DMS53 treated with DMSO at 0.1 percent for 48 hours (cell line): ENCODE results near the gene BASP1.

Experiments used
- DNase-seq: peaks from one replicate; lab custom pipeline; 2025; ENCODE audit not compliant: unreplicated experiment; lab: John Stamatoyannopoulos, UW

BASP1 gene, protein sequence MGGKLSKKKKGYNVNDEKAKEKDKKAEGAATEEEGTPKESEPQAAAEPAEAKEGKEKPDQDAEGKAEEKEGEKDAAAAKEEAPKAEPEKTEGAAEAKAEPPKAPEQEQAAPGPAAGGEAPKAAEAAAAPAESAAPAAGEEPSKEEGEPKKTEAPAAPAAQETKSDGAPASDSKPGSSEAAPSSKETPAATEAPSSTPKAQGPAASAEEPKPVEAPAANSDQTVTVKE

DNA sequence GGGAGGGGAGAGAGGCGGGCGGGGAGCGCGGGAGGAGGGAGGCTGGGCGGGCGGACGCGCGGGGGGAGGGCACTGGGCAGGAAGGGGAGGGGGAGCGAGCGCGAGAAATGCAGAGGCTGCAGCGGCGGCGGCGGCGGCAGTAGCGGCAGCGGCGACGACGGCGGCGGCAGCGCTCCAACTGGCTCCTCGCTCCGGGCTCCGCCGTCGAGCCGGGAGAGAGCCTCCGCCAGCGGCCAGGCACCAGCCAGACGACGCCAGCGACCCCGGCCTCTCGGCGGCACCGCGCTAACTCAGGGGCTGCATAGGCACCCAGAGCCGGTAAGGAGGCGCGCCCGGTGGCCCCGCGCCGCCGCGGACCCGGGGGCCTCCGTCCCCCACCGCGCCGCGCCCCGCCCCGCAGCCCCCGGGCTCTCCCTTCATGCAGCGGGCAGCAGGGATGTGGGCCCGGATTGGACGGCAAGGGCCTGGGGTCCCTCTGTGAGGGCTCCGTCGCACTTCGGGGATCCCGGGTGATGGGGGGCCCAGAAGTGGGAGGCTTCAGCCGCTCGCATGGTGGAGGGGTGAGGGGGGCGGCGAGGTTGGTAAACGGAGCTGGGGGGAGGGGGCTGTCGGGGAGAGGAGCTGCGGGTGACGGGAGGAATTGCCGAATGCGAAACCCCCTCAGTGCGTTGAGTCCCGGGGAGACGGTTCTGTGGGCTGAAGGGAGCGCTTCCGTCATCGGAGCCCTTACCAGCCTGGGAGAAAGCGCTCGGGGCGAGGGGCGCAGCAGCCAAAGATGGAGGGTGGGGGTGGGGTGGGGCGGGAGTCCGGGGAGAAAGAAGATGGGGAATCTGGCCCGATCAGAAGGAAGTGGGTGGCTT, at the start of gene BASP1:
Gene BASP1, plus strand, starts transcription at position 139 of the 860 bp plus-strand sequence. CDS start 57,586 bp downstream, outside the sequence.
- no peak for DNase-seq

DNA sequence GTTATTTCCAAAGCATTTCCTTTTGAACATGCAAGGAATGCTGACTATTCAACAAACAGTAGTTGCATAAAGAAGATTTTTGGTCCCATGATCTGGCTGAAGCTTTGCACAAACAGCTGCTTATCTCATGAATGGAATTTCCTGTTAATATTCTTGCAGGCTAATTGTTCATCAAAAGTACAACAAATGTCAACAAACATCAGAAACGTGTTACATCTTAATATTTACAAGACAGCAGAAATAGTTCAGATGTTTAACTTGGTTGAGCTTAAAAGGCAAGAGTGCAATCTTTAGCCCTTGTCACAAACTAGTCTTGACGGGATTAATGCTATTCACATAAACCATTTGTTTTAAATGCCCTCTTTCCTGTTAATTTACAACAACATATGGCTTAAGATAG, 47.9 kb upstream of the BASP1 start:
- DNase-seq = no peak

DNA sequence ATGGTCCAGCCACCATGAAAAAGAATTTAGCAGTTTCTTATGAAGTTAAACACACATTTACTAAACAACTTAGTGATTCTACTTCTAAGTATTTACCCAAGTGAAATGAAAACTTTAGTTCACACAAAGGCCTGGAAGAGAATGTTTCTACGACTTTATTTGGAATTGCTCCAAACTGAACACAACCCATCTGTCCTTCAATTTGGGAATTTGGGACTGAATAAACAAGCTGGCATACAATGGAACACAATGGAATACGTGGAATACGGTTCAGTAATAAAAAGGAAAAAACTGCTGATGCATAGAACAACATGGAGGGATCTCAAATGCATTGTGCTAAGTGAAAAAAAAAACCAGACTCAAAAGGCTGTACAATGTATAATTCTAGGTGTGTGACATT, 44.6 kb upstream of the BASP1 start:
- no peak for DNase-seq

DNA sequence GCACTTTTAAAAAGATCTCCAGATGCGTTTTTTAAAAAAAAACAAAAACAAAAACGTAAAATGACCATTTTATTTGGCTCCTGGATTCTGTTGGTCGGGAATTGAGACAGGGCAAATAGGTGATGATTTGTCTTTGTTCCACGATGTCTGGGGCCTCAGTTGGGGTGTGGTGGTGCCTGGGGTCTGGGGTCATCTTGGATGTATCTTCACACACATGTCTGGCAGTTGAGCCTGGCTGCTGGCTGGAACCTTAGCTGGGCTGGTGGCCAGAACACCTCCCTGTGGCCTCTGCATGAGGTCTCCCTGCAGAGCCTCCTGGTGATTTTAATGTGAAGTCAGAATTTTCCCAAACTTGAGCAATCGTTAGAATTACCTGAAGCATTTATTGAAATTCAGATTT, 42.5 kb upstream of the BASP1 start:
- no peak for DNase-seq

DNA sequence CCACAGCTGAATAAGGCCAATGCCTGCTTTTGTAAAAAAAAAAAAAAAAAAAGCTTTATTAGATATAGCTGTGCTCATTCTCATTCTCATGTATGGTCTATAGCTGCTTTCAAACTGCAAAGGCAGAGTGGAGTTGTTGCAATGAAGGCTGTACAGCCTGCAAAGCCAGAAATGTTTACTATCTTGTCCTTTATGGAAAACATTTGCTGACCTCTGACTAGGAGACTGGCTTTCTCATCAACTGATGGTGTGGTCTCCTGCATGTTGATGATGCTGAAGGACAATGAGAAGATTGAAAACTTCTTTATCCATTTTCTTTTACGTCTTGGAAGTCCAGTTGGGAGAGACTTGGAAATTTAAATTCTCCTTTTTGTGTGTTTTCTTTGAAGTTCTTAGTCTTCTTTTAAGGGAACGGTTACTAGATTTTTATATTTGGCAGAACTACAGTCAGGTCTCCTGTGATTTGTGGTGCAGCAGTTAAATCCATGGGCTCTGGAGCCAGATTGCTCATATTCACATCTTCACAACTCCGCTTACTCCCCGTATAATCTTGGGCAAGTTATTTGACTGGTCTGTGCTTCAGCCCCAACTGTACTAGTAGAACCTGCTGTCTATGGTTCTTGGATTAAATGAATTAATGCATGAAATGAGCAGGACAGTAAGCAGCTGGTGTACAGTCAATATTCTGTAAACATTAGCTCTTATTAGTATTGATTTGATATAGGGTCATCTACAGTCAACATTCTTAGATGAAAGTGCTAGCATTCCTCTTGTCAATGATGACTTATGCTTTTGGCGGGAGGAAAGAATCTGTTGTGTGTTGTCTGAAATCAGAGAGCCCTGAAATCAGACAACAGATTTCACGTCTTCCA, 39.7 kb upstream of the BASP1 start:
- no peak for DNase-seq

DNA sequence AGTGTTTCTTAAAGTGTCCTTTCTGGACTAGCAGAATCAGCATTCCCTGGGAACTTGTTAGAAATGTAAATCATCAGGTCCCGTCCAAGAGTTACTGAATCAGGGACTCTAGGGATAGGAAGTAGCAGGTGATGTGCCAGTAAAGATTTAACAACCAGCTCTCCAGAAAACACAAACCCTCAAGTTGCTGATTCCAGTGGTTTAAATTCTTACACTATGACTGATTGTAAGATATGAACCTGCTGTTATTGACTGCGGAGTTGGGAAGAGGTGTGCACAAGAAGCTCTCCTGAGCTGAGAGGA, 39.1 kb upstream of the BASP1 start:
- DNase-seq = no peak

DNA sequence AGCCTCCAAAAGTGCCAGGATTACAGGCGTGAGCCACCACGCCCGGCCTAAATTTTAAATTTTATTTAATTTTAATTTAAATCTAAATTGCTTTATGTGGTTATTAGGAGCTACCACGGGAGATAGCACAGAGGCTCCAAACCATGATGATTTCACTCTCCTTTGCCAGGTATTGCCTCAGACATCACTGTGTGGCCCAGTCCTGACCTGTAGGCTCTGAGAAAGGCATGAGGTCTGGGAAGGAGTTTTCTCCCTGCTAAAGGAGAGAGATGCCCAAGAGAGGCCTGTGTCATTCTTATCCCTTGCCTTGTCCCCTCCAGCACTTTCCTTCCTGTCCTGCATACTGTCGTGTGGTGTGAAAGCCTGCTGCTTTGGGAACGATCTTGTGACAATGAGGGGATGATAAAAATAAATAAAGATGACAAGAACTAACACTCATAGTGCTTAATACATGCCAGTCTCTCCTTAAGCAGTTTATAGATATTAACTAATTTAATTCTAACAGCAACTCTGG, 37.0 kb upstream of the BASP1 start:
- no peak for DNase-seq

DNA sequence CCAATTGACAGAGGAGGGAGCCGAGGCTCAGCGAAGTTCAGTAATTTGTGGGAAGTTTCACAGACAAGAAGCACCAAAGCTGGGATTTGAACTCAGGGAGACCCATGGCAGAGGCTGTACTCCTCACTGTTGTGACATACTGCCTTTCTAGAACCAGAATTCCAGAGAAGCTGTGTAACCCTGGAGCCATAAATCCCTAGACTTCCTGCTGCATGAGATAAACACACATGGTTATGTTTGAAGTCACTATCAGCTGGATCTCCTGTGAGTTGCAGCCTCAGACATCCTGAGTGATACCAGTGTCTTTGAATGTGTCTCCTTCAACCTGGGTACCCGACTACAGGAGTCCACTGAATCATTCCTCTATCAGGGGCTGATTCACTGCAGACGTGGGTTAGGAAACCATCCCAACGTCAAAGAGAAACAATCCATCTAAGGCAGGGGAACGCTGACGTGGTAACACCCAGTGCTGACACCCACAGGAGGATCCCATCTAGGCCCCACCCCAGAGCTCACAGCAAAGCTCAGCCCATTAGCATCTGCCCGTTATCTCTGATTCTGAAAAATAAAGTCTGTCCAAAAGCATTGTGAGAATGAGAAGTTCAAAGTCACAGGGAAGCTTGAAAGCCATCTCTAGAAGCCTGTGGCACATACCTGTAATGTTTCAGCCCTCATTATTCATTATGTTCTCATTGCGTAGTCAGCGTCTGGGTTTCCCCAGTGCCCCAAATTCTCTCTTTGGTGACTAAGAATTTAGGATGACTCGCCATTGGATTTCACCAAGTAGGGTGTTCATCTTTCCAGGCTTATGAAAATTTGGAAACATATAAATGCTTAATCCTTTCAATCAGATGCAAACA, 36.3 kb upstream of the BASP1 start:
- DNase-seq = no peak

DNA sequence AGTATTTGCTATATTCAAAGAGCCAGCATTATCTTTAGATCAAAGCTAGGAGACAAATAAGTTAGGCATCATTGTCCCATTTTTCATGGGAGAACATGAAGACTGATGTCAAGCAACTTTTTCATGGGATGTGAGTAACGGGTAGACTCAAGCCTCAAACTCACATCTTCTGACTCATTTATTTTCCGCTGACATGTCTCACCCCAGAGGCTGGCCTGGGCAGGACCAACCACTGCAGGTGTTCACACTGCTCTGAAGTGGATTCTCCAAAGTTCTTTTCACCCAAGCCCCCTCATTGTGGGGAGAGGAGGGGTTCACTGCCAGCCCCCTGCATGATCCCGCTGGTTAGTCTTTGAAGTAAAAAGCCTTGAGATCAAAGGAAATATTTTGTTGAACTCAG, 34.9 kb upstream of the BASP1 start:
- DNase-seq = no peak

DNA sequence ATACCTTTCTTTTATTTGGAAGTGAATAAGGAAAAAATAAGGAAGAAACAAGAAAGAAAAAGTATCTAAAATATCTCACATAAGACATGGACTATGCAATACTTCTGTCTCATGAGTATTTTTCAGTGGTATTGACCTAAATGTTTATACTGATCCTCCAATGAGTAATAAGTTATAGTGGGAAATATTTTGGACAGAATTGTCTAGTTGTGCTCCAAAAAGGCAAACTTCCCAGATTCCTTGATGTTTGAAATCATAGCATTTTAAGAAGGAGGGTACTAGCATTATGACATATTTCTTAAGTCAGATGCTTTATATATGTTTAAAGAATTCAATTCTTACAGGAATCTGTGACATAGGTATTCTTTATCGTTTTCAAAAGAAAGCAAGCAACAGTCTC, 34.5 kb upstream of the BASP1 start:
- no peak for DNase-seq

DNA sequence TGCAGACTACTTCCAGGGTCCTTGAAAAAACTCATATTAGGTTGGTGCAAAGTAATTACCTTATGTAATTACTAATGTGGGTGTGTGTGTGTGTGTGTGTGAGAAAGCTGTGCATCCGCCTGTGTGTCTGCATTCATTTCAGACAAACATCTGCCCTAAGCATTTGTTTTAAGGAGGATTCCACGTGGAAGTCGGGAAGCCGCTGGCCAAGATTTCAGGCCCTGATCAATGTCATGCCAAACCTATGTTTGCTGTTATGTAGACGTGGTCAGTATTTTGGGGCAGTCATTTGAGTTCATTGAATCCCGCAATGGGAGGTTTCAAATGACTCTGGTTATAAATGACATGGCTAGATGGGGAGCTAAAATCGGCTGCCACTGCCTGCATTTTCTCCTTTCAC, 33.6 kb upstream of the BASP1 start:
- no peak for DNase-seq

DNA sequence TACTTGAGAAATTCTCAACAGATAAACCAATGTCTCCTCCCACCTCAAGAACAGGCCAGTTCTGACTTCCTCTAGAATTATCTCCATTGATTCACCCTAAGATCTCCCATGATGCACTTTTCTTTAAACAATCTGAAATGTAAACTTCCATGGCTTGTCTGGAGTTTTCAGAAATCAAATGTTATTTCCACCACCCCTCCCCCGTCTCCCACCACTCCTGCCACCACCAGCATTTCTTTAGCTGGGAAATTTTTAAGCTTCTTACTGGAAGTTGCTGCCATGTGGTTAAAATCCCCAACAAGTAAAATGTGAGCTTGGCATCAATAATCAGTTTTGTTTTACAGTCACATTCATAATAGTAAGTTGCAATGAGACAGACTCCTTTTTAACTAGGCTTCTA, 32.8 kb upstream of the BASP1 start:
- DNase-seq = no peak

DNA sequence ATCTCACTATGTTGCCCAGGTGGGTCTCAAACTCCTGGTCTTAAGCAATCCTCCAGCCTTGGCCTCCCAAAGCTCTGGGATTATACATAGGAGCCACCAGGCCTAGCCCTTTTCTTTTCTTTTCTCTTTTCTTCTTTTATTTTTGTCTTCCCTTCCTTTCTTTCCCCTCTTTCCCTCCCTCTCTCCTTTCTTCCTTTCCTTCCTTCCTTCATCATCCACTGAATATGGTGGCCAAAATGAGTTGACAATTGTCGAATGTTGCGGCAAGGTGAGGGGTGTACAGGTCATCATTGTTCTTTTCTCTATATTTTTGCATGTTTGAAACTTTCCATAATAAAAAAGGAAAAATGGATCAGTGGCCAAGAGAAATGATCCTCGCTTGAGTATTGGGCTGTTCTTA, 32.1 kb upstream of the BASP1 start:
- no peak for DNase-seq

DNA sequence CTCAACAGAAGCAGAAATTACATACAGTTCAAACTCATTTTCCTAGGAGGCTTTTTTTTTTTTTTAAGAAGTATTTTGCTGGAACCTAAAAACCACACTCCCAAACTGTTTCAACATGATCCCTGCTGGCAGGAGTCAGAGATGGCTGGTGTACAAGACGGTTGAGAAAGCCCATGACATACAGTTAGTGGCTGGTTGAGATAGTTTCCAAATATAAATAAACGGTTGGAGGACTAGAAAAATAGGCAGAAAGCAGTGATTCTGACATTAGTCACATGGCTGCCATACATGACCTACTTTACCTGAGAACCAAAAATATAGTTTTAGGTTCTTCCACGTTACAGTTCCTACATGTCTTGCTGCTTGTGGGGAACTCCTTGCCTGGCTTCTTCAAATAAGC, 31.7 kb upstream of the BASP1 start:
- no peak for DNase-seq

DNA sequence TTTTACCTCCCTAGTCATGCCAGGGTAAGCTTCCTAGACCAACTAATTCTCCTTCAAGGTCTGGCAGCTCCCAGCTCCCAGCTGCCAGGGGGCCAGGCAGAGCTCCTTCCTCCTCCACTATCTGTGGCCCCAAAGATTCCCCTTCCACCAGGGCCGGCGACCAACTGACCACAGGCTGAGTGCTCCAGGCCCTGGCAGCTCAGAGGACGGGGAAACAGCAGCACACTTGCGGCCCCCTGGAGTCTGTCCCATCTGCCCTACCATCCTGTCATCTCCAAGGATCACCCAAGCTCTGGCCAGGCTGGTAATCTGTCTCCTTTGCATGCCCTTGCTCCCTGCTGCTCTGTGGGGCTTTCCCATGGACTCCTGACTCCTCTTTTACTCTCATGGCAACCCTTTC, 31.2 kb upstream of the BASP1 start:
- no peak for DNase-seq

DNA sequence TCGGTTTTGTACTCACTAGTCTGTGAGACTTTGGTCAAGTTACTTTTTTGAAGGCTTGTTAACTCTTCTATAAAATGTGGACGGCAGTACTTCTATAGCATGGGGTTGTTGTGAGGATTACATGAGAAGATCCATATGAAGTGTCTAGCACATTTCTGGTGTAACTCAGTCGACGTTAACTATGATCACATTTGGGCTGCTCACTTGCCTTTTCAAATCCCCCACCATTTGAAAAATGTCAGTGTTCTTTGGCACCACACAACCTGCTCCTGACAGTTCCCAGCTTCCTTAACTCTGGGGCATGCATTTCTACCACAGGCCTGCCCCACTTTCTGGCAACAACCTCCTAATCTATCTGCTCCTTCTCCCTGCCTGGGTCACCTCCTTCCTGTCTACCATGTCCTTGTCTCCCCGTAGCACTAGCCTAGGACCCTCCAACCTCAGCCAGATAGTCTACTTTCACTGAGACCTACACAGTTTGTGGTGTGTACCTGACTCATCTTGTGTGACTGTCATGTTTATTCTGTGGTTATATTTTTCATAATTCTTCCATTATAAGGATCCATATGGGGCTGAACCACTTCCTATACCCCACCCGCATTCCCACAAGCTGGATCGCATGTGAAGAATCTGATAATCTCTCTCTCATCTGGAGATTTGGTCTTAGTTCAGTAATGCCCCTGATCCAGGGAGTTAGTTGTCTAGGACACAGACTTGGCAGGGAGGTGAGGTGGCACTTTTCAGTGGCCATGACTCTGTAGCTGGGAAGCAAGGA, 30.2 kb upstream of the BASP1 start:
- DNase-seq = no peak

DNA sequence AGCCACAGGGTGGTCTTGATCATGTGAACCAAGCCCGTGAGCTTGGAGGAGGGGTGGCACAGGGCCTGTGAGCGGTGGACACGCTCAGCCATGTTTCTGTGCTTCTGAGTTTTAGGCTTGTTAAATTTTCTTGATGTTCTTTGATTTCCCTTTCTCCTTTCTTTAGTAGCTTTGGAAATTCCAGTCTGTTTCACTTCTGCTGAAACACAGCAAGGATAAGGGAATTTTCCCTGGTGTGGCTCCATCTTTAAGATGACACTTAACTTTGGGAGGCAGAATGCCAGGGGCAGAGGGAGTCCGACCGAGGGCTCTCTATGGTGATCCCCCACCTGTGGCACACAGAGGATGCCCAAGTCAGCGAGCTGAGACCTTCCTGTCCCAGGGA, 29.7 kb upstream of the BASP1 start:
- DNase-seq = no peak

DNA sequence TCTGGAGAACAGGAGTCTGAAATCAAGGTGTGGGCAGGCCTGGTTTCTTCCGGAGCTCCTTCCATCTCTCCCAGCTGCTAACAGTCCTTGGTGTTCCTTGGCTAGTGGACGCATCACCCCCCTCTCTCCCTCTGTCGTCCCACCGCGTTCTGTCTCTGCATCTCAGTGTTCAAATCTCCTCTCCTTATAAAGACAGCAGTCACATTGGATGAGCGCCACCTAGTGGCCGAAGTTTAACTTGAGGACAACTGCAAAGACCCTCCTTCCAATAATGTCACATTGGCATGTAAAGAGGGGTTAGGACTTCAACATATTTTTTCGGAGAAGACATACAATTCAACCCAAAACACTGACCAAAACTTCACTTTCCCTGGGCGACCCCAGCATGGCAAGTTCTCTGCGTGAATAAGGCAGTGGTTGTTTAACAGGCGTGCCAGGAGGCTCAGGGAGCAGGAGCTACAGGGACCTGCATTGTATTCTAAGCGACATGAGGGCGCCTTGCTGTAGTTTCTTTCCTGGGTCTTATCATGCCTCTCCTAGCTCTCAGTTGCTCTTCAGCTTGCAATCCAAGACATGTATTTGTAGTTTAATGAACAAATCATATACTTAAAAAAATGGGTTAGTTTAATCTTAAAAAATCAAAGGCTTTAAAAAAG, 27.9 kb upstream of the BASP1 start:
- DNase-seq = peak; percentile 36

DNA sequence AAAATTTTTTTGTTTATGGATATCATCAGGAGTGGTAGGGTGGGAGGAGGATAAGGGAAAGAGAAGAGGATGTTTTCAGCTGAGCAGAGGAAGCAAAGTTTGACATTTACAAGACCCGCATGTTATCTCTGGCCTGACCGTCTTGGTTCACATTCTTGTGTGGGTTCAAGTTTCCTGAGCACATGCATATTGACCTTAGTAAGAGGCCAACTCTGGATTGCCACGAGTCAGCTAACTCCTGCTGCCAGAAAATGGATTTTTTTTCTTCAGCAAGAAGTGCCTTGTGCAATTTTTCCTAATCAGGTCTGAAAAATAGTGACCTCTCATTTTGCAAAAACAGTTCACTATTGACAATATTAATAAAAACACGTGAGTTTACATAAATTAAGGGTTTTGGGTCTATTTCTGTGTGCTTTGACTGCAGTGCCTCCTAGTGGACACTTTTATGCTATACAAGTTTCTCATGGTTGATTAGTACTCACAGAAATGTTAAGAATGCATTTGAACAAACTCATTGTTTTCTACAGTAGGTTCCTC, 27.1 kb upstream of the BASP1 start:
- DNase-seq = peak; percentile 6
